Loucy (cell line): Measurements from ENCODE around the gene H3-3A.

Experiments used
- EZH2phosphoT487 ChIP-seq: fragments of 200-600 bp; IDR thresholded peaks from 2 replicates; pipeline ENCODE4 v1.6.1; 2018; ENCODE audit warnings: antibody characterized with exemption, mild to moderate bottlenecking, moderate library complexity, borderline replicate concordance
- TF ChIP-seq, protein P1 (sequence below): fragments of 200-600 bp; sonication (generic); conservative IDR thresholded peaks from 2 replicates; pipeline ENCODE4 v1.5.1; 2014; ENCODE audit warnings: mild to moderate bottlenecking, antibody characterized with exemption, low read length

DNA sequence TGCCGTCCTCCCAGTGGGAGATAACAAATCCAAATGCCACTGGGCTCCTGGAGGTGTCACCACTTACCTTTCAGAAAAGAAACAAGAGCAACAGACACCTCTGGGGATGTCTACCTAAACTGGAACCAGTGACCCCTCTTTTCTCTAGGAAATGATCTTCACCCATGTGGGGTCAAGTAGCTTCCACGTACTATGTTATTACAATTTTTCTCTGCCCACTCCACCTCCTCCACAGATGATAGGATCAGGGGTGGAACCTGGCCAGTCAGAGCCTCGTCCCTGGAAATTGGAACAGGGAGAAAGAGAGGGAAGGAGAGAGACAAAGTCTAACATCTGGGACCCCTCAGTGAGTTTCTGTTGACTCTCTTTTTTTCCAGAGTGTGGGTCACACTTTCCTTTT lies 50.1 kb downstream of the H3-3A start:
- TF ChIP-seq, protein P1, sequence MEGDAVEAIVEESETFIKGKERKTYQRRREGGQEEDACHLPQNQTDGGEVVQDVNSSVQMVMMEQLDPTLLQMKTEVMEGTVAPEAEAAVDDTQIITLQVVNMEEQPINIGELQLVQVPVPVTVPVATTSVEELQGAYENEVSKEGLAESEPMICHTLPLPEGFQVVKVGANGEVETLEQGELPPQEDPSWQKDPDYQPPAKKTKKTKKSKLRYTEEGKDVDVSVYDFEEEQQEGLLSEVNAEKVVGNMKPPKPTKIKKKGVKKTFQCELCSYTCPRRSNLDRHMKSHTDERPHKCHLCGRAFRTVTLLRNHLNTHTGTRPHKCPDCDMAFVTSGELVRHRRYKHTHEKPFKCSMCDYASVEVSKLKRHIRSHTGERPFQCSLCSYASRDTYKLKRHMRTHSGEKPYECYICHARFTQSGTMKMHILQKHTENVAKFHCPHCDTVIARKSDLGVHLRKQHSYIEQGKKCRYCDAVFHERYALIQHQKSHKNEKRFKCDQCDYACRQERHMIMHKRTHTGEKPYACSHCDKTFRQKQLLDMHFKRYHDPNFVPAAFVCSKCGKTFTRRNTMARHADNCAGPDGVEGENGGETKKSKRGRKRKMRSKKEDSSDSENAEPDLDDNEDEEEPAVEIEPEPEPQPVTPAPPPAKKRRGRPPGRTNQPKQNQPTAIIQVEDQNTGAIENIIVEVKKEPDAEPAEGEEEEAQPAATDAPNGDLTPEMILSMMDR = no peak
- TF ChIP-seq EZH2phosphoT487 = no peak
